ENCODE results near the gene R3HDM4. TPM values are rescaled to one million over a fixed set of nuclear protein-coding genes. Genes with fewer than 3 reads are reported as not detected.

Gene R3HDM4
- polyA plus RNA-seq, 2 donors, result 66.1 to 84.8 TPM

- Histone ChIP-seq H3K4me1 (ENCODE audit: control insufficient read depth in 2 of 2, insufficient read depth in 2 of 2, low read length in 1 of 2) (no peaks in the 10 kb centered on the region), H3K27ac (ENCODE audit: low read depth in 2 of 2, low read length in 1 of 2) (no peak overlapping the region), H3K36me3 (ENCODE audit: control insufficient read depth in 2 of 2, insufficient read depth in 2 of 2, low read length in 1 of 2) (peaks cover 0 to 4% of the 10 kb centered on the region in 2 donors), H3K27me3 (ENCODE audit: control insufficient read depth in 1 of 2, insufficient read depth in 2 of 2, low read length in 2 of 2) (no peaks in the 10 kb centered on the region), H3K4me3 (ENCODE audit: low read depth in 1 of 2, low read length in 2 of 2) (no peak overlapping the region), H3K9me3 (ENCODE audit: control insufficient read depth in 2 of 2, insufficient read depth in 1 of 2, low read depth in 1 of 2, low read length in 1 of 2) (no peaks in the 10 kb centered on the region)
- WGBS, 2 donors, result 85 to 89% methylated on average over 30 of the region's 30 CpGs
Measured at GRCh38 chr19:947090-947706, 34.2 kb upstream of the R3HDM4 start.

GRCh38 chr19:945401-946252 is 32.6 kb upstream of the R3HDM4 start:
- H3K4me1 ChIP-seq (ENCODE audit: control insufficient read depth in 2 of 2, insufficient read depth in 2 of 2, low read length in 1 of 2), result peaks cover 2 to 5% of the 10 kb centered on the region in 2 donors

GRCh38 chr19:944663-945241 is 31.7 kb upstream of the R3HDM4 start:
- Histone ChIP-seq H3K27me3 (ENCODE audit: control insufficient read depth in 1 of 2, insufficient read depth in 2 of 2, low read length in 2 of 2) (no peaks in the 10 kb centered on the region), H3K36me3 (ENCODE audit: control insufficient read depth in 2 of 2, insufficient read depth in 2 of 2, low read length in 1 of 2) (peaks cover 0 to 4% of the 10 kb centered on the region in 2 donors), H3K9me3 (ENCODE audit: control insufficient read depth in 2 of 2, insufficient read depth in 1 of 2, low read depth in 1 of 2, low read length in 1 of 2) (no peaks in the 10 kb centered on the region), H3K4me3 (ENCODE audit: low read depth in 1 of 2, low read length in 2 of 2) (no peak overlapping the region), H3K27ac (ENCODE audit: low read depth in 2 of 2, low read length in 1 of 2) (no peak overlapping the region), H3K4me1 (ENCODE audit: control insufficient read depth in 2 of 2, insufficient read depth in 2 of 2, low read length in 1 of 2) (peaks cover 2 to 8% of the 10 kb centered on the region in 2 donors)
- 60 to 70% methylated on average over 22 of the region's 22 CpGs for whole genome bisulfite sequencing, 2 donors

More at GRCh38 chr19:945401-946252, 32.6 kb upstream of the R3HDM4 start:
- H3K27ac ChIP-seq (ENCODE audit: low read depth in 2 of 2, low read length in 1 of 2), result no peak overlapping the region
- H3K4me3 ChIP-seq (ENCODE audit: low read depth in 1 of 2, low read length in 2 of 2), result no peak overlapping the region
- peaks cover 0 to 4% of the 10 kb centered on the region in 2 donors for H3K36me3 ChIP-seq (ENCODE audit: control insufficient read depth in 2 of 2, insufficient read depth in 2 of 2, low read length in 1 of 2)
- 89 to 91% methylated on average over 37 of the region's 37 CpGs for WGBS, 2 donors
- H3K9me3 ChIP-seq (ENCODE audit: control insufficient read depth in 2 of 2, insufficient read depth in 1 of 2, low read depth in 1 of 2, low read length in 1 of 2), result no peaks in the 10 kb centered on the region
- H3K27me3 ChIP-seq (ENCODE audit: control insufficient read depth in 1 of 2, insufficient read depth in 2 of 2, low read length in 2 of 2), result no peaks in the 10 kb centered on the region

GRCh38 chr19:944171-944567 is 31.1 kb upstream of the R3HDM4 start:
- Histone ChIP-seq H3K36me3 (ENCODE audit: control insufficient read depth in 2 of 2, insufficient read depth in 2 of 2, low read length in 1 of 2) (peaks cover 0 to 4% of the 10 kb centered on the region in 2 donors), H3K4me1 (ENCODE audit: control insufficient read depth in 2 of 2, insufficient read depth in 2 of 2, low read length in 1 of 2) (peaks cover 2 to 8% of the 10 kb centered on the region in 2 donors), H3K27ac (ENCODE audit: low read depth in 2 of 2, low read length in 1 of 2) (no peak overlapping the region), H3K4me3 (ENCODE audit: low read depth in 1 of 2, low read length in 2 of 2) (no peak overlapping the region), H3K9me3 (ENCODE audit: control insufficient read depth in 2 of 2, insufficient read depth in 1 of 2, low read depth in 1 of 2, low read length in 1 of 2) (no peaks in the 10 kb centered on the region), H3K27me3 (ENCODE audit: control insufficient read depth in 1 of 2, insufficient read depth in 2 of 2, low read length in 2 of 2) (no peaks in the 10 kb centered on the region)
- 62 to 75% methylated on average over 27 of the region's 27 CpGs for WGBS, 2 donors

- H3K27me3 ChIP-seq (ENCODE audit: control insufficient read depth in 1 of 2, insufficient read depth in 2 of 2, low read length in 2 of 2), result no peaks in the 10 kb centered on the region
- H3K4me1 ChIP-seq (ENCODE audit: control insufficient read depth in 2 of 2, insufficient read depth in 2 of 2, low read length in 1 of 2), result peaks cover 2 to 8% of the 10 kb centered on the region in 2 donors
- H3K27ac ChIP-seq (ENCODE audit: low read depth in 2 of 2, low read length in 1 of 2), result no peak overlapping the region
- no peak overlapping the region for H3K4me3 ChIP-seq (ENCODE audit: low read depth in 1 of 2, low read length in 2 of 2)
- H3K36me3 ChIP-seq (ENCODE audit: control insufficient read depth in 2 of 2, insufficient read depth in 2 of 2, low read length in 1 of 2), result peaks cover 0 to 4% of the 10 kb centered on the region in 2 donors
- no peaks in the 10 kb centered on the region for H3K9me3 ChIP-seq (ENCODE audit: control insufficient read depth in 2 of 2, insufficient read depth in 1 of 2, low read depth in 1 of 2, low read length in 1 of 2)
- WGBS, 2 donors, result 94 to 96% methylated on average over 17 of the region's 17 CpGs
Measured at GRCh38 chr19:943551-944170, 30.6 kb upstream of the R3HDM4 start.

- no peak overlapping the region for H3K4me3 ChIP-seq (ENCODE audit: low read depth in 1 of 2, low read length in 2 of 2)
- WGBS, 2 donors, result 88 to 92% methylated on average over 27 to 32 of the region's 32 CpGs
- H3K36me3 ChIP-seq (ENCODE audit: control insufficient read depth in 2 of 2, insufficient read depth in 2 of 2, low read length in 1 of 2), result peaks cover 0 to 6% of the 10 kb centered on the region in 2 donors
- H3K27me3 ChIP-seq (ENCODE audit: control insufficient read depth in 1 of 2, insufficient read depth in 2 of 2, low read length in 2 of 2), result no peaks in the 10 kb centered on the region
- H3K9me3 ChIP-seq (ENCODE audit: control insufficient read depth in 2 of 2, insufficient read depth in 1 of 2, low read depth in 1 of 2, low read length in 1 of 2), result no peaks in the 10 kb centered on the region
- peaks cover 2 to 10% of the 10 kb centered on the region in 2 donors for H3K4me1 ChIP-seq (ENCODE audit: control insufficient read depth in 2 of 2, insufficient read depth in 2 of 2, low read length in 1 of 2)
- H3K27ac ChIP-seq (ENCODE audit: low read depth in 2 of 2, low read length in 1 of 2), result no peak overlapping the region
Measured at GRCh38 chr19:942133-942645, 29.2 kb upstream of the R3HDM4 start.

GRCh38 chr19:941292-942132 is 28.5 kb upstream of the R3HDM4 start:
- peaks cover 2 to 10% of the 10 kb centered on the region in 2 donors for H3K4me1 ChIP-seq (ENCODE audit: control insufficient read depth in 2 of 2, insufficient read depth in 2 of 2, low read length in 1 of 2)

GRCh38 chr19:940591-941291 is 27.7 kb upstream of the R3HDM4 start:
- Histone ChIP-seq H3K4me1 (ENCODE audit: control insufficient read depth in 2 of 2, insufficient read depth in 2 of 2, low read length in 1 of 2) (peaks cover 2 to 10% of the 10 kb centered on the region in 2 donors), H3K4me3 (ENCODE audit: low read depth in 1 of 2, low read length in 2 of 2) (peak overlapping the region; percentile 37 to 46)
- WGBS, 2 donors, result 14 to 16% methylated on average over 45 to 64 of the region's 64 CpGs

More at GRCh38 chr19:941292-942132, 28.5 kb upstream of the R3HDM4 start:
- Histone ChIP-seq H3K36me3 (ENCODE audit: control insufficient read depth in 2 of 2, insufficient read depth in 2 of 2, low read length in 1 of 2) (peaks cover 0 to 6% of the 10 kb centered on the region in 2 donors), H3K27ac (ENCODE audit: low read depth in 2 of 2, low read length in 1 of 2) (peak overlapping the region; percentile 78 to 81), H3K9me3 (ENCODE audit: control insufficient read depth in 2 of 2, insufficient read depth in 1 of 2, low read depth in 1 of 2, low read length in 1 of 2) (no peaks in the 10 kb centered on the region), H3K4me3 (ENCODE audit: low read depth in 1 of 2, low read length in 2 of 2) (peak overlapping the region; percentile 37 to 46), H3K27me3 (ENCODE audit: control insufficient read depth in 1 of 2, insufficient read depth in 2 of 2, low read length in 2 of 2) (no peaks in the 10 kb centered on the region)
- 44 to 60% methylated on average over 33 to 45 of the region's 45 CpGs for WGBS, 2 donors

More at GRCh38 chr19:940591-941291, 27.7 kb upstream of the R3HDM4 start:
- Histone ChIP-seq H3K27ac (ENCODE audit: low read depth in 2 of 2, low read length in 1 of 2) (peak overlapping the region; percentile 78 to 81), H3K27me3 (ENCODE audit: control insufficient read depth in 1 of 2, insufficient read depth in 2 of 2, low read length in 2 of 2) (no peaks in the 10 kb centered on the region), H3K36me3 (ENCODE audit: control insufficient read depth in 2 of 2, insufficient read depth in 2 of 2, low read length in 1 of 2) (peaks cover 0 to 6% of the 10 kb centered on the region in 2 donors), H3K9me3 (ENCODE audit: control insufficient read depth in 2 of 2, insufficient read depth in 1 of 2, low read depth in 1 of 2, low read length in 1 of 2) (no peaks in the 10 kb centered on the region)

All from esophagus (tissue), 2 donors.